Epithelial cell of prostate (primary cell): ENCODE results near the gene ZNF622.
"Not testable (repeated sequence)": the region's sequence is repeated elsewhere in the genome, so short reads cannot be mapped to it uniquely, and the experiment has no call there.

ENCODE experiments used
- DNase-seq: peaks from one replicate; pipeline ENCODE4 v3.0.0-alpha.2; 2011; ENCODE audit warnings: low read depth, low spot score
- H3K27ac ChIP-seq: fragments of 450-650 bp; 2 replicates; pipeline ENCODE4 v1.5.1; 2017; ENCODE audit warnings: mild to moderate bottlenecking

Gene ZNF622

GRCh38 chr5:16482891-16483290, 17.3 kb upstream of the ZNF622 start:
- H3K27ac ChIP-seq, result no peak overlapping the region
- no peak for DNase-seq

- DNase-seq, result no peak
- no peak overlapping the region for H3K27ac ChIP-seq
Measured at GRCh38 chr5:16480821-16481538, 15.4 kb upstream of the ZNF622 start.

GRCh38 chr5:16480144-16480543, 14.5 kb upstream of the ZNF622 start:
- DNase-seq, result no peak
- H3K27ac ChIP-seq, result no peak overlapping the region

- H3K27ac ChIP-seq, result no peak overlapping the region
Measured at GRCh38 chr5:16477541-16477940, 11.9 kb upstream of the ZNF622 start.

GRCh38 chr5:16476417-16476816, 10.8 kb upstream of the ZNF622 start:
- not testable (repeated sequence) for DNase-seq, H3K27ac ChIP-seq

More at GRCh38 chr5:16477541-16477940, 11.9 kb upstream of the ZNF622 start:
- no peak for DNase-seq

GRCh38 chr5:16471387-16471786, 5.8 kb upstream of the ZNF622 start:
- no peak for DNase-seq
- H3K27ac ChIP-seq, result no peak overlapping the region

- H3K27ac ChIP-seq, result peak overlapping the region; percentile 78
- DNase-seq, result peak; percentile 44
Measured at GRCh38 chr5:16467363-16468219, 2.0 kb upstream of the ZNF622 start.

- DNase-seq, result no peak
- peak overlapping the region; percentile 78 for H3K27ac ChIP-seq
Measured at GRCh38 chr5:16464664-16465543, 696 bp downstream of the ZNF622 start.

- no peak for DNase-seq
Measured at GRCh38 chr5:16464231-16464630, 1.4 kb downstream of the ZNF622 start.

GRCh38 chr5:16461782-16462181, 3.8 kb downstream of the ZNF622 start:
- no peak for DNase-seq
- H3K27ac ChIP-seq, result no peak overlapping the region

More at GRCh38 chr5:16464231-16464630, 1.4 kb downstream of the ZNF622 start:
- no peak overlapping the region for H3K27ac ChIP-seq

- no peak for DNase-seq
- H3K27ac ChIP-seq, result no peak overlapping the region
Measured at GRCh38 chr5:16461026-16461425, 4.6 kb downstream of the ZNF622 start.

- no peak overlapping the region for H3K27ac ChIP-seq
- DNase-seq, result no peak
Measured at GRCh38 chr5:16459451-16459850, 6.1 kb downstream of the ZNF622 start.

- no peak for DNase-seq
- H3K27ac ChIP-seq, result peak overlapping the region; percentile 81
Measured at GRCh38 chr5:16457853-16458252, 7.7 kb downstream of the ZNF622 start.

- no peak for DNase-seq
- H3K27ac ChIP-seq, result peak overlapping the region; percentile 81
Measured at GRCh38 chr5:16457451-16457850, 8.1 kb downstream of the ZNF622 start.

GRCh38 chr5:16456103-16456832, 9.3 kb downstream of the ZNF622 start:
- H3K27ac ChIP-seq, result peak overlapping the region; percentile 81
- peak; percentile 31 for DNase-seq

GRCh38 chr5:16455668-16456067, 9.9 kb downstream of the ZNF622 start:
- peak overlapping the region; percentile 81 for H3K27ac ChIP-seq
- DNase-seq, result no peak

- peak overlapping the region; percentile 81 for H3K27ac ChIP-seq
Measured at GRCh38 chr5:16454686-16455085, 10.9 kb downstream of the ZNF622 start.

GRCh38 chr5:16453609-16454008, 12.0 kb downstream of the ZNF622 start:
- H3K27ac ChIP-seq, result no peak overlapping the region
- DNase-seq, result no peak

More at GRCh38 chr5:16454686-16455085, 10.9 kb downstream of the ZNF622 start:
- DNase-seq, result no peak

GRCh38 chr5:16450163-16450562, 15.4 kb downstream of the ZNF622 start:
- no peak for DNase-seq
- H3K27ac ChIP-seq, result no peak overlapping the region

GRCh38 chr5:16446993-16447392, 18.6 kb downstream of the ZNF622 start:
- H3K27ac ChIP-seq, result no peak overlapping the region
- DNase-seq, result no peak
